IMR-90 (cell line): Measurements from ENCODE around the gene GPI.

Experiments
- CEBPB ChIP-seq: IDR thresholded peaks from 2 replicates; pipeline ENCODE4 v1.6.1; 2012; ENCODE audit warnings: low read depth, low read length, improper control_type of control experiment
- CHD1 ChIP-seq: IDR thresholded peaks from 2 replicates; pipeline ENCODE4 v1.6.1; 2012; ENCODE audit warnings: low read depth, low read length, improper control_type of control experiment
- CTCF ChIP-seq: conservative IDR thresholded peaks from 2 replicates; pipeline ENCODE4 v1.5.1; 2012; ENCODE audit warnings: mild to moderate bottlenecking, low read depth, low read length, improper control_type of control experiment
- ELK1 ChIP-seq: fragments of 150-350 bp; IDR thresholded peaks from 2 replicates; pipeline ENCODE4 v1.6.1; 2016; ENCODE audit warnings: low read depth, mild to moderate bottlenecking, low read length, moderate library complexity, borderline replicate concordance
- MAFK ChIP-seq: IDR thresholded peaks from 2 replicates; pipeline ENCODE4 v1.6.1; 2012; ENCODE audit warnings: low read depth, low read length, improper control_type of control experiment
- MXI1 ChIP-seq: IDR thresholded peaks from 2 replicates; pipeline ENCODE4 v1.6.1; 2012; ENCODE audit warnings: low read depth, mild to moderate bottlenecking, low read length, moderate library complexity, borderline replicate concordance
- NFE2L2 ChIP-seq: fragments of 150-350 bp; IDR thresholded peaks from 2 replicates; pipeline ENCODE4 v1.6.1; 2016; ENCODE audit warnings: low read depth, mild to moderate bottlenecking, low read length
- POLR2A ChIP-seq: IDR thresholded peaks from 2 replicates; pipeline ENCODE4 v1.6.1; 2012; ENCODE audit warnings: mild to moderate bottlenecking, low read depth, low read length
- RAD21 ChIP-seq: IDR thresholded peaks from 2 replicates; pipeline ENCODE4 v1.6.1; 2012; ENCODE audit warnings: low read length, improper control_type of control experiment
- RCOR1 ChIP-seq: IDR thresholded peaks from 2 replicates; pipeline ENCODE4 v1.6.1; 2012; ENCODE audit warnings: mild to moderate bottlenecking, low read length, improper control_type of control experiment; ENCODE audit not compliant: insufficient replicate concordance
- RFX5 ChIP-seq: IDR thresholded peaks from 2 replicates; pipeline ENCODE4 v1.8.0; 2012; ENCODE audit warnings: low read depth, mild to moderate bottlenecking, low read length, moderate library complexity
- SMC3 ChIP-seq: fragments of 150-350 bp; IDR thresholded peaks from 2 replicates; pipeline ENCODE4 v1.6.1; 2016; ENCODE audit warnings: low read depth, mild to moderate bottlenecking, antibody characterized with exemption, low read length, moderate library complexity

GRCh38 chr19:34432797-34433196 lies 67.8 kb downstream of the GPI start:
- TF ChIP-seq CTCF (no peak), RCOR1 (no peak), MXI1 (no peak), POLR2A (no peak), CHD1 (no peak), ELK1 (no peak), SMC3 (no peak), RFX5 (no peak), NFE2L2 (no peak), RAD21 (no peak), CEBPB (no peak), MAFK (no peak)
